Measurements from ENCODE around the gene TBC1D22A.
A peak's percentile ranks its signal among the peaks of the same experiment; 100 is the strongest.

The TBC1D22A gene

DNA sequence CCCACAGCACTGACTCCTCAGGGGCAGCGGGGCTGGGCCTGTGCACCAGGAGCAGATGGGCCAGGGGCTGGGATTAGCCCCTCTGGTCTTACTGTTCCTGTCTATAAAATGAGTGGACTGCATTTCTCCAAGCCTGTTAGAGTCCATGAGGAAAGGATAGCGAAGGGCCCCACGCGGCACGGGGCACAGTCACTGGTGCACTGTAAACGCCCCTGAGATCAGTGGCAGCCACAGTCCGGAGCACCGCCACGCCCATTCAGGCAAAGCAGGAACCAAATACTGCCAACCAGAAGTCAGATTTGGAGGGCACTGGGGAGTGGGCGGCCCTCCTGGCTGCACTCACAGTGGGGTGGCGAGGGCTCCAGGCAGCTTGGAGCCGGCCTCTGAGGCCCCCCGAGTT, 387.5 kb downstream of the TBC1D22A start:
- no peaks in the 10 kb centered on the region for H3K36me3 ChIP-seq (ENCODE audit: control insufficient read depth, insufficient read depth, low read length)
- no peak overlapping the region for H2AK5ac ChIP-seq (ENCODE audit: low read length)
- no peaks in the 10 kb centered on the region for H3K27me3 ChIP-seq (ENCODE audit: insufficient read depth, low read length, poor library complexity)
- H4K8ac ChIP-seq (ENCODE audit: low read depth, low read length) = no peak overlapping the region
- H3K27ac ChIP-seq (ENCODE audit: low read depth, low read length) = no peak overlapping the region
- H3K9ac ChIP-seq (ENCODE audit: low read length) = no peak overlapping the region
- H3K18ac ChIP-seq (ENCODE audit: low read length) = no peak overlapping the region
- WGBS (ENCODE audit: extremely low coverage, insufficient coverage, low lambda C conversion rate) = no CpG with 5 or more reads among the region's 13 CpGs
- no peak overlapping the region for H3K4me2 ChIP-seq (ENCODE audit: low read length)
- no peaks in the 10 kb centered on the region for H3K79me1 ChIP-seq (ENCODE audit: low read length)
- H3K56ac ChIP-seq (ENCODE audit: low read length) = no peak overlapping the region
- H3K23ac ChIP-seq (ENCODE audit: low read length) = no peak overlapping the region
- no peak overlapping the region for H3K4me3 ChIP-seq (ENCODE audit: low read length)
- no peaks in the 10 kb centered on the region for H3K4me1 ChIP-seq (ENCODE audit: control insufficient read depth, low read depth, low read length)
- no peak for DNase-seq
- no peaks in the 10 kb centered on the region for H3K79me2 ChIP-seq (ENCODE audit: control insufficient read depth, insufficient read depth, low read length)
- no peak overlapping the region for H2BK120ac ChIP-seq (ENCODE audit: low read depth, low read length)
- H2BK15ac ChIP-seq (replicated peaks; ENCODE audit: low read depth) = no peak overlapping the region
- H3K4ac ChIP-seq (ENCODE audit: low read depth, low read length) = no peak overlapping the region
- H4K5ac ChIP-seq (ENCODE audit: low read length) = no peak overlapping the region
- H2BK5ac ChIP-seq (ENCODE audit: low read length) = no peak overlapping the region

DNA sequence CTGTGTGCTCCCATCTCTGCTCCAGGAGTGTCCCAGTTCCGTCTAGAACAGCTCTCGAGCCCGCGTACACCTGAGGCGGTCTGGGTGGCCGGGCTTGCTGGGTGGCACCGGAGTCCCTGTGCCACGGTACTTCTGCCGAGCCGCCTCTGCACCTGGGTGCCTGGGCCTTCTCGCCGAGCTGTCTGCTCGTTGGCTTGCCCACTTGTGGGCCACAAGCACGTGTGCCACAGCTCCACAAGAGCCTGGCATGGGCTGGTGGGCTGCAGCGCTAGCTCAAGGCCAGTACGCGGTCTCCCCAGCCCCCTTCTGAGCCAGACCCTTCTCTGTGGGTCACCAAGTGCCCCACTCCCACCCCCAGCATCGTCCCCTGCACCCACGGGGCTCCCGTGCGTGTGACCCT, 388.0 kb downstream of the TBC1D22A start:
- no peak overlapping the region for H3K9ac ChIP-seq (ENCODE audit: low read length)
- no peak overlapping the region for H3K18ac ChIP-seq (ENCODE audit: low read length)
- H3K4ac ChIP-seq (ENCODE audit: low read depth, low read length) = no peak overlapping the region
- no peaks in the 10 kb centered on the region for H3K27me3 ChIP-seq (ENCODE audit: insufficient read depth, low read length, poor library complexity)
- H2BK15ac ChIP-seq (replicated peaks; ENCODE audit: low read depth) = no peak overlapping the region
- H4K8ac ChIP-seq (ENCODE audit: low read depth, low read length) = no peak overlapping the region
- H3K79me2 ChIP-seq (ENCODE audit: control insufficient read depth, insufficient read depth, low read length) = no peaks in the 10 kb centered on the region
- H3K4me3 ChIP-seq (ENCODE audit: low read length) = no peak overlapping the region
- no peaks in the 10 kb centered on the region for H3K4me1 ChIP-seq (ENCODE audit: control insufficient read depth, low read depth, low read length)
- no CpG with 5 or more reads among the region's 21 CpGs for WGBS (ENCODE audit: extremely low coverage, insufficient coverage, low lambda C conversion rate)
- H2AK5ac ChIP-seq (ENCODE audit: low read length) = no peak overlapping the region
- no peak overlapping the region for H3K56ac ChIP-seq (ENCODE audit: low read length)
- H2BK120ac ChIP-seq (ENCODE audit: low read depth, low read length) = no peak overlapping the region
- H2BK5ac ChIP-seq (ENCODE audit: low read length) = no peak overlapping the region
- H3K4me2 ChIP-seq (ENCODE audit: low read length) = no peak overlapping the region
- no peaks in the 10 kb centered on the region for H3K36me3 ChIP-seq (ENCODE audit: control insufficient read depth, insufficient read depth, low read length)
- no peak for DNase-seq
- no peak overlapping the region for H3K23ac ChIP-seq (ENCODE audit: low read length)
- H3K27ac ChIP-seq (ENCODE audit: low read depth, low read length) = no peak overlapping the region
- H4K5ac ChIP-seq (ENCODE audit: low read length) = no peak overlapping the region
- H3K79me1 ChIP-seq (ENCODE audit: low read length) = no peaks in the 10 kb centered on the region

DNA sequence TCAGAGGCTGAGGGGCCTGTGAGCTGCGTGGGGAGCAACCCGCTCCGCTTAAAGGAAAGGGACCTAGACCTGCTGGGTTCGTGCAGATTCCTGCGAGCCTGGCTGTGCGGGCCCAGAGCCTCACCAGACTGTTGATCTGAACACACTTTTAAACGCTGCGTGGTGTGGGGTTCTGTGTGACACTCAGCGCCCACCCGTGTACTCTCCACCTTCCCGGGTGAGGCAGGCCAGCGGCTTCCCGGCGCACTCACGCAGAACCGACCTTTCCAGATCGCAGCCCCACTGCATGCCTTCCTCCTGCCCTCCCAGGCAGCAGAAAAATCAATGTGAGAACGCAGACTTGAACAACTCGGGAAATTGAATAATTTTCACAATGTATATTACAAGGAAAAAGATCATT, 388.6 kb downstream of the TBC1D22A start:
- no peaks in the 10 kb centered on the region for H3K4me1 ChIP-seq (ENCODE audit: control insufficient read depth, low read depth, low read length)
- H2BK15ac ChIP-seq (replicated peaks; ENCODE audit: low read depth) = no peak overlapping the region
- no peak for DNase-seq
- WGBS (ENCODE audit: extremely low coverage, insufficient coverage, low lambda C conversion rate) = no CpG with 5 or more reads among the region's 19 CpGs
- no peak overlapping the region for H3K4me2 ChIP-seq (ENCODE audit: low read length)
- no peak overlapping the region for H2BK5ac ChIP-seq (ENCODE audit: low read length)
- no peak overlapping the region for H4K5ac ChIP-seq (ENCODE audit: low read length)
- H4K8ac ChIP-seq (ENCODE audit: low read depth, low read length) = no peak overlapping the region
- H3K9ac ChIP-seq (ENCODE audit: low read length) = no peak overlapping the region
- H3K23ac ChIP-seq (ENCODE audit: low read length) = no peak overlapping the region
- H3K4ac ChIP-seq (ENCODE audit: low read depth, low read length) = no peak overlapping the region
- no peak overlapping the region for H3K27ac ChIP-seq (ENCODE audit: low read depth, low read length)
- H3K36me3 ChIP-seq (ENCODE audit: control insufficient read depth, insufficient read depth, low read length) = no peaks in the 10 kb centered on the region
- no peaks in the 10 kb centered on the region for H3K27me3 ChIP-seq (ENCODE audit: insufficient read depth, low read length, poor library complexity)
- no peaks in the 10 kb centered on the region for H3K79me1 ChIP-seq (ENCODE audit: low read length)
- H3K79me2 ChIP-seq (ENCODE audit: control insufficient read depth, insufficient read depth, low read length) = no peaks in the 10 kb centered on the region
- H2AK5ac ChIP-seq (ENCODE audit: low read length) = no peak overlapping the region
- H3K18ac ChIP-seq (ENCODE audit: low read length) = no peak overlapping the region
- H3K4me3 ChIP-seq (ENCODE audit: low read length) = no peak overlapping the region
- H2BK120ac ChIP-seq (ENCODE audit: low read depth, low read length) = no peak overlapping the region
- no peak overlapping the region for H3K56ac ChIP-seq (ENCODE audit: low read length)

DNA sequence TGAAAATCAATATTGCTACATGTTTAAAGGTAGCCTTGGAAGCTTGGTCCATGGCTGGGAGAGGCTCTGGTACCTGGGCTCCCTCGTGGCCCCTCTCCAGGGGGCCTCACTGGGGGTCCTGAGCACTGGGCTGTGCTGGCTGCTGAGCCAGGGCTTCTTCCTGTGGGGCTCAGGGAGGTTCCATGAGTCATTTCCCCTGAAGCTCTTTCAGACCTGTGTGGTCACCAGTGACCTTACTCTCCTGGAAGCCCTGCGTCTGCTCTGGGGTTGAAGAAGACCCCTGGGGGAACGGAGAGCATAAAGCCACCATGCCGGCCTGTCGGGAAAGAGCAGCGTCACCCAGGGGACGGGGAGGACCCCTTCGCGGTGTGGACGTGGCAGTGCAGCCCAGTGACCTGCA, 389.0 kb downstream of the TBC1D22A start:
- peak; percentile 22 for DNase-seq
- Histone ChIP-seq H3K79me2 (ENCODE audit: control insufficient read depth, insufficient read depth, low read length) (no peaks in the 10 kb centered on the region), H3K4ac (ENCODE audit: low read depth, low read length) (no peak overlapping the region), H2BK5ac (ENCODE audit: low read length) (no peak overlapping the region), H3K79me1 (ENCODE audit: low read length) (no peaks in the 10 kb centered on the region), H3K4me1 (ENCODE audit: control insufficient read depth, low read depth, low read length) (no peaks in the 10 kb centered on the region), H3K56ac (ENCODE audit: low read length) (no peak overlapping the region), H3K23ac (ENCODE audit: low read length) (no peak overlapping the region), H3K27ac (ENCODE audit: low read depth, low read length) (no peak overlapping the region), H4K8ac (ENCODE audit: low read depth, low read length) (no peak overlapping the region), H3K4me2 (ENCODE audit: low read length) (no peak overlapping the region), H2BK120ac (ENCODE audit: low read depth, low read length) (no peak overlapping the region), H2BK15ac (replicated peaks; ENCODE audit: low read depth) (no peak overlapping the region), H3K18ac (ENCODE audit: low read length) (no peak overlapping the region), H3K4me3 (ENCODE audit: low read length) (no peak overlapping the region), H2AK5ac (ENCODE audit: low read length) (no peak overlapping the region), H3K36me3 (ENCODE audit: control insufficient read depth, insufficient read depth, low read length) (no peaks in the 10 kb centered on the region), H3K27me3 (ENCODE audit: insufficient read depth, low read length, poor library complexity) (no peaks in the 10 kb centered on the region), H3K9ac (ENCODE audit: low read length) (no peak overlapping the region), H4K5ac (ENCODE audit: low read length) (no peak overlapping the region)
- no CpG with 5 or more reads among the region's 10 CpGs for WGBS (ENCODE audit: extremely low coverage, insufficient coverage, low lambda C conversion rate)

DNA sequence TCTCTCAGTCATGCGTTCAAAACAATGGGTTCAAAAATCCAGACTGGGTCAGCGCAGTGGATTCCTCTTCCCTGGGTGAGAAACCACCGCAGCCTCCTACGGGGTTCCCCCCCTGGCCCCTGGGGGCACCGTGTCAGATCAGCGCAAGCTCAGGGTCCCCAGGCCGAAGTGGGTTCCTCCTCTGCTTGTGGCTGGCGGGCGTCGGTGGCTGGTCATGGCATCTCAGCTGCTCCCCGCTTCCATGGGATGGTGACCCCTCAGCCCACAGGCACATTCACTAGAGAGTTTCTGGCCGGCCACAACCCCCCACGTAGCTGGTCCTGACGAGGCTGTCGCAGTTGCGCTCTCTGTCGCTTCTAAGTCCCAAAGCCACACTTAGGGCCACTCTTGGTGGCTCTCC, 389.8 kb downstream of the TBC1D22A start:
- no peaks in the 10 kb centered on the region for H3K36me3 ChIP-seq (ENCODE audit: control insufficient read depth, insufficient read depth, low read length)
- no peak overlapping the region for H3K4me3 ChIP-seq (ENCODE audit: low read length)
- no peak overlapping the region for H3K27ac ChIP-seq (ENCODE audit: low read depth, low read length)
- no peaks in the 10 kb centered on the region for H3K27me3 ChIP-seq (ENCODE audit: insufficient read depth, low read length, poor library complexity)
- no peak for DNase-seq
- H3K18ac ChIP-seq (ENCODE audit: low read length) = no peak overlapping the region
- H3K56ac ChIP-seq (ENCODE audit: low read length) = no peak overlapping the region
- no peak overlapping the region for H3K9ac ChIP-seq (ENCODE audit: low read length)
- H3K79me1 ChIP-seq (ENCODE audit: low read length) = no peaks in the 10 kb centered on the region
- H4K5ac ChIP-seq (ENCODE audit: low read length) = no peak overlapping the region
- H2BK5ac ChIP-seq (ENCODE audit: low read length) = no peak overlapping the region
- no peak overlapping the region for H3K23ac ChIP-seq (ENCODE audit: low read length)
- H3K4me1 ChIP-seq (ENCODE audit: control insufficient read depth, low read depth, low read length) = no peaks in the 10 kb centered on the region
- H4K8ac ChIP-seq (ENCODE audit: low read depth, low read length) = no peak overlapping the region
- H2BK15ac ChIP-seq (replicated peaks; ENCODE audit: low read depth) = no peak overlapping the region
- no peaks in the 10 kb centered on the region for H3K79me2 ChIP-seq (ENCODE audit: control insufficient read depth, insufficient read depth, low read length)
- no peak overlapping the region for H2BK120ac ChIP-seq (ENCODE audit: low read depth, low read length)
- H2AK5ac ChIP-seq (ENCODE audit: low read length) = no peak overlapping the region
- H3K4me2 ChIP-seq (ENCODE audit: low read length) = no peak overlapping the region
- no peak overlapping the region for H3K4ac ChIP-seq (ENCODE audit: low read depth, low read length)
- WGBS (ENCODE audit: extremely low coverage, insufficient coverage, low lambda C conversion rate) = no CpG with 5 or more reads among the region's 17 CpGs

DNA sequence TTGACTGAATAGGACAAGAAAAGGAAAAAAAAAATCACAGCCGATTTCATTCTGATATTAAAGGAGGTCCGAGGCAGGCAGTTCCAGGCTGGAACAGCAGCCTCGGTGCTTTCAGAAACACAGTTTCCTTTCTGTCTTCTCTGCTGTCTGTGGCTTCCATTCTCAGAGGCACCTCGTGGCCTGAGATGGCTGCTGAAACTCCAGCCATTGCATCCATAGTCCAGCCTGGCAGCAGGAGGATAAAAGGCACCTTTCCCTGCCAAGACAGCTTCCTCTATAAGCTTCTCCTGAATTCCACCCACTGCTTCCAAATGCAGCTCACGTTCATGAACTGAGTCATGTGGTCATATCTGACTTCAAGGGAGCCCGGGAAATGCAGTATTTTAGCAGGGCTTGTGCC, 390.5 kb downstream of the TBC1D22A start:
- Histone ChIP-seq H3K79me2 (ENCODE audit: control insufficient read depth, insufficient read depth, low read length) (no peaks in the 10 kb centered on the region), H3K4me3 (ENCODE audit: low read length) (no peak overlapping the region), H2BK120ac (ENCODE audit: low read depth, low read length) (no peak overlapping the region), H3K79me1 (ENCODE audit: low read length) (no peaks in the 10 kb centered on the region), H4K5ac (ENCODE audit: low read length) (no peak overlapping the region), H2AK5ac (ENCODE audit: low read length) (no peak overlapping the region), H3K27me3 (ENCODE audit: insufficient read depth, low read length, poor library complexity) (no peaks in the 10 kb centered on the region), H2BK15ac (replicated peaks; ENCODE audit: low read depth) (no peak overlapping the region), H3K4me1 (ENCODE audit: control insufficient read depth, low read depth, low read length) (no peaks in the 10 kb centered on the region), H3K56ac (ENCODE audit: low read length) (no peak overlapping the region), H3K4me2 (ENCODE audit: low read length) (no peak overlapping the region), H3K36me3 (ENCODE audit: control insufficient read depth, insufficient read depth, low read length) (no peaks in the 10 kb centered on the region), H3K23ac (ENCODE audit: low read length) (no peak overlapping the region), H3K9ac (ENCODE audit: low read length) (no peak overlapping the region), H3K18ac (ENCODE audit: low read length) (no peak overlapping the region), H3K4ac (ENCODE audit: low read depth, low read length) (no peak overlapping the region), H4K8ac (ENCODE audit: low read depth, low read length) (no peak overlapping the region), H3K27ac (ENCODE audit: low read depth, low read length) (no peak overlapping the region), H2BK5ac (ENCODE audit: low read length) (no peak overlapping the region)
- no CpG with 5 or more reads among the region's 6 CpGs for WGBS (ENCODE audit: extremely low coverage, insufficient coverage, low lambda C conversion rate)
- DNase-seq = no peak

Measured in mesendoderm (in vitro differentiated cells).